Inferior parietal cortex (tissue), 1 donor: Measurements from ENCODE around the gene LIF.
"Not testable (repeated sequence)": the region's sequence is repeated elsewhere in the genome, so short reads cannot be mapped to it uniquely, and the experiment has no call there.

ENCODE experiments used
- DNase-seq: peaks from one replicate; pipeline ENCODE4 v3.0.0-alpha.2; 2016; ENCODE audit errors: extremely low spot score

The LIF gene

GRCh38 chr22:30206944-30207343 lies 39.6 kb downstream of the LIF start:
- DNase-seq: no peak

GRCh38 chr22:30205281-30206115 lies 41.1 kb downstream of the LIF start:
- DNase-seq: no peak

GRCh38 chr22:30204742-30205111 lies 41.8 kb downstream of the LIF start:
- no peak for DNase-seq

- no peak for DNase-seq
Observed at GRCh38 chr22:30204015-30204741, 42.4 kb downstream of the LIF start.

- DNase-seq: no peak
Observed at GRCh38 chr22:30202531-30203006, 44.0 kb downstream of the LIF start.

GRCh38 chr22:30201945-30202344 lies 44.6 kb downstream of the LIF start:
- DNase-seq: no peak

- DNase-seq: not testable (repeated sequence)
Observed at GRCh38 chr22:30200905-30201304, 45.7 kb downstream of the LIF start.

GRCh38 chr22:30198921-30199320 lies 47.6 kb downstream of the LIF start:
- DNase-seq: no peak

GRCh38 chr22:30198152-30198825 lies 48.3 kb downstream of the LIF start:
- no peak for DNase-seq

GRCh38 chr22:30197389-30197788 lies 49.2 kb downstream of the LIF start:
- no peak for DNase-seq

- DNase-seq: no peak
Observed at GRCh38 chr22:30196880-30197336, 49.7 kb downstream of the LIF start.

- no peak for DNase-seq
Observed at GRCh38 chr22:30196141-30196879, 50.2 kb downstream of the LIF start.

- DNase-seq: no peak
Observed at GRCh38 chr22:30195245-30196140, 51.1 kb downstream of the LIF start.

GRCh38 chr22:30193031-30193775 lies 53.4 kb downstream of the LIF start:
- DNase-seq: no peak

- no peak for DNase-seq
Observed at GRCh38 chr22:30192427-30192826, 54.1 kb downstream of the LIF start.

- no peak for DNase-seq
Observed at GRCh38 chr22:30191040-30191701, 55.4 kb downstream of the LIF start.

- DNase-seq: no peak
Observed at GRCh38 chr22:30190574-30190973, 56.0 kb downstream of the LIF start.
